Fibroblast of skin of left biceps (primary cell): ENCODE results near the gene ABHD17B.
"Not testable (repeated sequence)": the region's sequence is repeated elsewhere in the genome, so short reads cannot be mapped to it uniquely, and the experiment has no call there.

Experiments
- DNase-seq, 2 experiments: peaks; one replicate each; pipeline ENCODE4 v3.0.0-alpha.2; 2013; ENCODE audit warnings: low read depth in 2 of 2

The ABHD17B gene

DNA sequence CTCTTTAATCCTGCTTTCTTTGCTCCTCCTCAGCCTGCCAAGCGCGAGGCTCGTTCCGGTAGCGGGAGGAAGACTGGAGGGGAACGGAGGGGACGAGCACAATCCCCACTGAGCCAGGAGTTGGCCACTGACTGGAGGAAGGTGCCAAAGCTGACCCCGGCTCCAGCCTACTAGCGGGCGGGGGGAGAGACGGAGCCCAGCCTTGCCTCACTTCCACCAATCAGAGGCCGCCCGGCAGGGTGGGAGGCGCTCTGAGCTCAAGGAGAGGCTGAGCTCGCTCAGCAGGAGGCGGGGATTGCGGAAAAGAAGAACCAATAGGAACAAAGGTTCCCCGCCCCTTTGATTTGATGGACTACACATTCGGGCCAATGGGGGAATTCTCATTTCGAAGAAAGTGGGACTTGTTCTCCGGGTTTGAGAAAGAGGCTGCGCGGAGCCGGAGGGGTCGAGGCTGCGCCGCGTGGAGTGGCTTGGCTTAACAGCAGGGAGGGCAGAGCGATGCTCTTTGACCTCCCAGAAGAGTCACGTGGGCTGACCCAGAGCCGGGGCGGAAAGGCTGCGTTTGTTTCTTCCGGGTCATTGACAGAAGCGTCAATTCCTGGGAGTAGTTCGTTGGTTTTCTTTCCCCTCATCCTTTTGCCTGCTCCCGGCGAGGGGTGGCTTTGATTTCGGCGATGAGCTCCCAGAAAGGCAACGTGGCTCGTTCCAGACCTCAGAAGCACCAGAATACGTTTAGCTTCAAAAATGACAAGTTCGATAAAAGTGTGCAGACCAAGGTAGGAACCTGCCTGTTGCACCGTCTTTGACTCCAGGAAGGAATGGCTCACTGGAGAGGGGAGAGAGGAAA, at the start of gene ABHD17B, which contains the start of gene C9orf85:
TSS of gene ABHD17B (minus strand) at position 133 of the 847 bp plus-strand sequence. CDS start 36,113 bp downstream, outside the sequence.
TSS of gene C9orf85 (plus strand) at position 579 of the 847 bp plus-strand sequence. CDS start at position 675, 96 bp downstream.
- DNase-seq = peak; percentile 98

DNA sequence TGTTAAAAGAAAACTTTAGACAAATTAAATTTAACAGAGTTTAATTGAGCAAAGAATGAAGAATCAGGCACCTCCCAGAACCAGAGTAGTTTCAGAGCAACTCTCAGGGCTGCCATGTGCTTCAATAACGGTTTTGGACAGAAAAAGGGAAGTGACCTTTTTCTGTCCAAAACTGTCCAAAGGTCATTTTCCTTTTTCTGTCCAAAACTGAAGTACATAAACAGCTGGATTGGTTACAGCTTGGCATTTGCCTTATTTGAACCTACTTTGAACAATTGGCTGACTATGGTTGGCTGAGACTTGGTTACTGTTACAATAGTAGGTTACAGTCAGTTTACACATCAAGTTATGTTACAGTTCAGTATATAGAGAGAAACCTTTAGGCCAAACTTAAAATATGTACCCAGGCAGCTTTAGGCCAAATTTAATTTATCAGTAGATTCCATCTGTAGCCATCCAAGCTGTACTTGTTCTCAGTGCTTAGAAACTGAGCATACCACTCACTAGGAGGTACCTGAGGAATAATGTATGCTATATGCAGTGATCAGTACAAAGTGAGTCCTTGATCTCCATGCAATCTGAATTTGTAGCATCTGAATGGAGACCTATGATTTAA, 44.4 kb upstream of the ABHD17B start:
- DNase-seq = no peak

DNA sequence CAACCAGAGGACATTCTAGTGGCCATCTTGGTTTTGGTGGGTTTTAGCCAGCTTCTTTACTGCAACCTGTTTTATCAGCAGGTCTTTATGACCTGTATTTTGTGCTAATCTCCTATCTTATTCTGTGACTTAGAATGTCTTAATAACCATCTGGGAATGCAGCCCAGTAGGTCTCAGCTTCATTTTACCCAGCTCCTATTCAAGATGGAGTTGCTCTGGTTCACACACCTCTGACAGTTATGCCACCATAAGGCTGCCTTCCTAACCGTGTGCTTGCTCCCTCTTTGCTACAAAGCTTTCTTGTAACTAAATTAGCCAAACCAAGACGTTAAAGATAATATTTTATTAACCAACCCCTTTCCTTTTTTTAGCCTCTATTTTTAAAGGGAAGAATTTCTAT, 43.7 kb upstream of the ABHD17B start:
- DNase-seq = not testable (repeated sequence)

DNA sequence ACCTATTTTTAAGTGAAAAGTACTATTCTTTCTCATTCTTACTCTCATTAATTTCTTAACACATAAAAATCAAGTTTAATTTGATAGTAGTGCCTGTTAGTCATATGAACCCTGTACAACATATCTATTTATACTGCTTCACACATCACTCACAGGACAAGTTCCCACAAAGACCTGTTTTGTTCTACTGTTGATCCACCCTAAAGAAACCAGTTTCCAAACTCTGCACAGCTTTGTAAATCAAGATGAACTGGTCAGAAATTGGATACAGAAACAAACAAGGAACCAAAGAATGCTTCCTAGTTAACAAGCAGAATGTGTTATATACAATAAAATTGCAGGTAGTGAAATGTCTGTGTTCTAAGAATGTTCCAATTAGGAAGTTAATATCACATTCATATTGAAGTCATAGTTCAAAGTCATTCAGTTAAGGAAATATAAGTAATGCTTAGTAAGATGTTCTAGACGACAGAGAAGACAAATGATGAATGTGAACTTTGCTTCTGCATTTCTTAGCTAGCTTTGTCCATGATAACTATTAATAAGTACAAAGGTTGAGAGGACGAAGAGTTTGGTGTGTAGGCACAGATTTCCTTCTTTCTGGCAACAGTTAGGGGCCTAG, 33.9 kb upstream of the ABHD17B start:
- no peak for DNase-seq

DNA sequence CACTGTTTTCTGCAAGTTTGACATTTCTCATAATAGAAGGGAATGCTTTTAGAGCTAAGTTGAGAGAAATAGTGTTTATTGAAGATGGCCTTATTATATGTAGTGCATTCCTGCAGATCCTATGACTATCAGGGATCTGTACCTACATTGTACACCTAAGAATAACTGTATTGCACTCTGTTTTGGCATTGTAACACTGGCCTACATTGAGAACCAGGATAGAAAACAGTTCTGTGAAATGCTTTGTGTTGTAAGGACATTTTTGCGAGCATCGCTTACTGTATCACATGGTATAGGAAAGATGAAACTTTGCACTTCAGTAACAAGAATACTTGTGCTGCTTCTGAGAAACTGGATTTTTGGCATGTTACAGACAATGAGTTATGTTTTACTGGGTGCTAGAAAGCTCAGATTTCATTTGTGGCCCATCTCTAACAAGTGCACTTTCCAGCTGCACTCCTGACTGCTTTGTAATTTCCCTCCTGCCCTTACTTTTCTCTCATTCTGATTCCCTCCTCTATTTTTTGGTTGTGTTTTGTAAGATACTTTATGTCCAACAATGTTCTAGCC, 31.1 kb upstream of the ABHD17B start:
- DNase-seq = no peak

DNA sequence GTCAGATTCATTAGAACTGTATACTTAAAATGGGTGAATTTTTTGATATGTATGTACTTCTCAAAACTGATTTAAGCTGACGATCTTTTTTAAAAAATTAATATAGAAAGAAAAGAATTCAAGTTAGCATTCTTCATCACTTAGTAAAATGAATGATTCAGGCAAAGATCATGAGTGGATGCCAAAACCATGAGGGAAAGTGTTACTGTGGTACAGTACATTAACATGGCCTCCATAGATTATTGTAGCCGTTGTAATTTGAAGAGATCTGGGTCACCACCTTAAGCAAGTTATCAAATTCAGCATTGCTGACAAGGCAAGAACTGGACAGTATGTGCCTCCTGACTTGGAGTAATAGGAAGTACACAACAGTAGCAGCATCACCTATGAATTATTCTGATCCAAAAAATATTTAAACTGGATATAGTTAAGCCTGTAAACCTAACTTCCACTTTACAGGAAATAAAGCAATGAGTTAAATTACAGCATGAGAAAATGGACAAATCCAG, 30.1 kb upstream of the ABHD17B start:
- DNase-seq = no peak

DNA sequence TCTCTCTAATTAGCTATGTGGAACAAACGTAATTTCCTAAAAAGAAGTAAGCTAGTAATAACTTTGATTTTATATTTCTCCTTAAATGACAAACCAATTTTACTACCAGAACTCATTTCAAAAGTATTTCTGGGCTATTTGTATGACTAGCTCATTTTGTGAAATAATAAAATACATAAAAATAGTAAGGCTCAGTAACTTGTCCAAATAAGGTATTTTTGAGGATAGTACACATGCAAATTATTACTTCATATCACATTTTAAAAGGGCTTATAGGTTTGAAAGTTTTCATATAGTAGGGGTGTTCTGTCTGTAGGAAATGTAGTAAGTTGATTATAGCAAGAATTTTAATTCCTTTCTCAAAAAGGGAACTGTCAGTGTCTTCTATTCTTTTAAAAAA, 26.9 kb upstream of the ABHD17B start:
- DNase-seq = no peak

DNA sequence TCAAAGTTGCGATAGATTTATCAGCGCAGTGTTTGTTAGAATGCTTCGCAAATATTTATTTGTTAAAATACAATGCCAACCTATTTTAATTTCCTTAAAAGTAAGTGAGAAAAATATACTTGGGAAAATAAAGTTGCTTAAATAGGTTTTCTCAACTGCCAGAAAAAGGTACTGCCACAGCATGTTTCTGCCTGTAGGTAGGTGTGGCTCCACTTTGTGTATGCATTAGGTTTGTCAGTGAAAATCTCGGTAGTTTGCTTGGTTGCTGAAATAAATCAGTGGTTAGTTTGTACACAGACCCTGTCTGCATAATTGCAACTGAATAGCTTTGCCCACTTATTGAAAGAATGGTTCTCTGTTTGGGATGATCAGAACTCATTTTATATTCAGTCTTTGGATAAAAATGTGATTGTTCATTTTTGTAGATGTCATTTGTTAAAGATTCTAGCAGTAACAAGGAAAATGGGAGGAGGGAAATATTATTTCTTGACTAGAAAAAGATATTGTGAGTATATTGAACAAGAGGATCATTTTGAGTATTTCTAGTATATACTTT, 26.2 kb upstream of the ABHD17B start:
- no peak for DNase-seq

DNA sequence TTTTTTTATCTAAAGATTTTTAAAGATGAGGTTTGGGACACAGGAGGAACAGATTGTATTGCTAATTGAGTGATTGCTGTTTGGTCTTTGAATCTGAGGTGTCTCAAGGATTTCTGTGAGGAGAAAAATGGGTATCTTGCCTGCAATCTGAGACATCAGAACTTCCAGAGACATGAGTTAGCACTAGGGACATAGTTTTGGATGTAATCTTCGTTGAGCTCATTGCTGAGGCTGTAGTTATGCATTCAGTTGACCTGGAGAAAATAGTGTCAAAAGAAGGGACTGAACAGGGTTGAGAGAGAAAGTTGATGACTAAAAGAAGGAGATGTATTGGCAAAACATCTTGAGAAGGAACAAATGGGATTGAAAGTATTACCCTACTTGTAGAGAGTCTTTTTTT, 25.1 kb upstream of the ABHD17B start:
- DNase-seq = no peak

DNA sequence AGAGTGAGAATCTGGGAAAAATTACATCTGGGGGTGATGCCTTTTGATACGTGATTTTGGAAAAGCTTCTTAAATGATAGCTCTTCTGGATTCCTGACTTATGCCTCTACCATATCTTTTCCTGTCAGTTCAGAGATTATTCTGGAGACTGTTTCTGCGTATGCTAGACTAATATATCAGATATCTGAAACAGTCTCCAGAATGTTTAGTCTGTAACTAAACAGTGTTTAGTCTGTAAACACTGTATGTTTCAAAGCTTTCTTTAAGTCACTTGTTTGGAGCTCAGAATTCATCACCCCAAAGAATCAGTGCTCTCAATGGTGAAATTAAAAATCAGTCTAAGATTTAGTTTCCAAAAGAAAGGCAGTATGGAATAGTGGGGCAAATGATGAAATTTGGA, 20.2 kb upstream of the ABHD17B start:
- DNase-seq = no peak

DNA sequence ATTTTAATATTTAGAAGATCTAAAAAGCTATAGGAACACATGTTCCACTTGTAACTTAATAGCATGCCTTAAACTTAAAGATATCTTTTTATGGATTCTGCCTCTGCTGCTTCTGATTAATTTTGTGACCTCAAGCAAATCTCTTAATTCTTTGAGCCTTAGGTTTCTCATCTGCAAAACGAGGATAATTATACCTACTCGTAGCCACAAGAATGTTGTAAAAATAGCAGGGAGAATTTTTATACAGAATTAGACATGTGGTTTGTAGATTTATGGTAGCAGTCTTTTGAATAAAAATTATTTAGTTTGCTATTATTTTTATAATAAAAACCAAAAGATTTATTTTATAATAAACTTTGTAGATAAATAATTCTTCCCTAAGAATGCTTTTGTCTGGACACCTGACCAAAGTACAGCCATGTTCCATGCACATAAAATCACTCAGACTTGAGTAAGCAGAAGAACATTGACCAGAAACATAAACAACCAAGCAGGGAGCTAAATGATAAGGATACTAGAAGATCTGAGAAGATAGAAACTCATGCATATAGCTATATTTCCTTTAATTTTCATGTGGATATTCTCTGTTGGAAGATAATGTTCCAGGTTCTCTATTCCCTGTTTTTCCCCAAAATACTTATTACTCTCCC, 18.9 kb upstream of the ABHD17B start:
- peak; percentile 59 to 73 for DNase-seq

DNA sequence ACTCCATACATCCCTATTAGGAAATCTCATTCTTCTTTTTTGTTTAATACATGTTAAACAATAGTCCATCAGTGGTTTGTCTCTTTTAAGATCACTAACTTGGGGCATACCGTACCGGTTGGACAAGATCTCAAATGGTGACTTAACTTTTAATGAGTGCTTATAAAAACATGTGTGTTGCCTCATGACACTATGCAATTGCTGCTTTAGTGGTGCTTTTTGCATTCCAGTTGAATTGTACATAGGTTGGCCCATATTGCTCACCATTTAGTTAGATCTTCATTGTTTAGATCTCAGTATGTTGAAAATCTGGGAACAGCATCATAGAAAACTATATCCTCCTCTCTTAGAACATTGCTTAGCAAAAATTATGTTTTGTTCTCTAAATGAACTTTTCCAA, 18.2 kb upstream of the ABHD17B start:
- peak in 1 of 2 experiments; percentile 49 for DNase-seq

DNA sequence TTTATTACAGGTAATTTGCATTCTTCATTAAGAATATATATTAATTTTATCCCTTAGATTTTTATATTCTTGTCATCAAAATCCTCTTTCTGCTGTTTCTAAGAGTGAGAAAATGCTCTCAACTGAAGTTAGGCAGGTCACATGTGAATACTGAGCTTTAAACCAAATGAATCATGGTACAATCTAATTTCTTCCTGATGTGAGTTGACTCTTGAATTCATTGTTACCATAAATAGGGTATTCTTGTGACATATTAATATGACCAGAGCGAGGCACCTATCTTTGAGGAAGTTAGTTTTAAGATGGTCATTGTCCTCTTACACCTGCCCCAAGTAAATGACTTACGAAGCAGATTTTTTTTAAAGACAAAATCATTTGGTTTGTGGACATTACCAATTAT, 17.8 kb upstream of the ABHD17B start:
- DNase-seq = no peak

DNA sequence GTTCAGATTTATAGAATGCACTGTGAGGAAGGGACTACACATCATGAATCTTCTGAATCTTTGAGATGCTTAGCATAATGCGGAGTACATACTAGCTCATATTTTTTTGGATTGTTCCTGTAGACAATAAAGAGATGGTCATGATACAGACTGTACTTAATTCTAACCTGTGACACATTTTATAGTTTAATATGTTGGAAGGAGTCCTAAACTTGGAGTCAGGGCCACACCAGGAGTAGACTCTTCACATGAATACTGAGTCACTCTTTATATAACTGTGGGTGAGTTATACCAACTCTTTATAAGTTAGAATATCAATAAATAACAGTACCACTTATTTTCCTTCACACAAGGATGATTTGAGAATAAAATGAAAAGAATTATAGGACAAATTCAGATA, 17.4 kb upstream of the ABHD17B start:
- no peak for DNase-seq

DNA sequence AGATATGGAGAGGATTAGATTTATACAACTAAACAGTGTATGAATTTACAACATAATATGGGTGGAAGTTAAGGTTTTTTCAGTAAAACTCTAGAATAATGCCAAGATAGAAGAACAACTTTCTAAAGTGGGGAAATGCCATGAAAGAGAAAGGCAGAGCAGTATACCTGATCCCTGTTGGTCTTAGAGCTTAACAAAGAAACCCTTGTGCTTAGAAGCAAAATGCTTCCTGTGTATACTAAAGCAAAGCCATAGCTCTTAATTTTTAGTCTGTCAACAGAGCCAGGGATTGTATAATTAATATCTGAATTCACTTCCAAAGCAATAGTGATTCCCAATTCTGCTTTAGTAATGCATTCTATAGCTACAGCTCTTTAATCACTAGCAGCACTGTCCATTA, 14.8 kb upstream of the ABHD17B start:
- DNase-seq = no peak

DNA sequence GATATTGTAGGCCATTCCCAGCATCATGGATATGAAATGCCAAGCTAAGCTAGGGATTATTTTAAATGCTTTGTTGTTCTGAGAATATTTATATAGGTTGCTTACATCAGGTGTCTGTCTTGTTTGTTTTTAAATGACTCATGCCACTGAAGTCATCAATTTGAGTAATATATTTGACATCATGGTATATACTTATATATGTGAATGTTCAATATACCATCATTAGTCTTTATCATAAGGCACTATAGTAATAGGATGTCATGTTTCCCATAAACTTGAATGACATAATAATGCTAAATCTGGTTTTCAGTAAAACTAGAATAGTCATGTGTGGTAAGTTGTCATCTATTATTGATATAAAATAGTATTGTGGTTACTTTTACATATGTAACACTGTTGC, 13.6 kb upstream of the ABHD17B start:
- DNase-seq = no peak

DNA sequence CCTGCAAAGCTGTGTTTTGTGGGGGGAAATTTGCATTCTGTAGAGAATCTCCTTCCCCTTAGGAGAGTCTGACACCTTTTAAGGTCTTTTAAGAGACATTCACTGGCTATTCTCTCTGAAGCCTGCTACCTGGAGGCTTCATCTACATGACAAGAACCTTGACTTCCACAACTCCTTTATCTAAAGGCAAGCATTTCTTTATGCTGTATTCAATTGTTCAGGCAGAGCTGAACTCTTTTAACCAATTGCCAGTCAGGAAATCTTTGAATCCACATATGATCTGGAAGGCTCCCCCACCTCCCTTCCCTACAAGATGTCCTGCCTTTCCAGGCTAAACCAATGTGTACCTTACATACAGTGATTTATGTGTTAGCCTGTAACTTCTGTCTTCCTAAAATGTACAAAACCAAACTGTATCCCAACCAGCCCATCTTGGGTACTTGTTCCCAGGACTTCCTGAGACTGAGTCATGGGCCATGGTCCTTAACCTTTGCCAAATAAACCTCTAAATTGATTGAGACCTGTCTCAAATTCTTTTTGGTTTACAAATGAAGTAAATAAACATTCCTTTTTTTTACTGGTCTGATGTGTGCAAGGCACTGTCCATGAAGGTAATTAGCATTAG, 10.3 kb upstream of the ABHD17B start:
- no peak for DNase-seq

DNA sequence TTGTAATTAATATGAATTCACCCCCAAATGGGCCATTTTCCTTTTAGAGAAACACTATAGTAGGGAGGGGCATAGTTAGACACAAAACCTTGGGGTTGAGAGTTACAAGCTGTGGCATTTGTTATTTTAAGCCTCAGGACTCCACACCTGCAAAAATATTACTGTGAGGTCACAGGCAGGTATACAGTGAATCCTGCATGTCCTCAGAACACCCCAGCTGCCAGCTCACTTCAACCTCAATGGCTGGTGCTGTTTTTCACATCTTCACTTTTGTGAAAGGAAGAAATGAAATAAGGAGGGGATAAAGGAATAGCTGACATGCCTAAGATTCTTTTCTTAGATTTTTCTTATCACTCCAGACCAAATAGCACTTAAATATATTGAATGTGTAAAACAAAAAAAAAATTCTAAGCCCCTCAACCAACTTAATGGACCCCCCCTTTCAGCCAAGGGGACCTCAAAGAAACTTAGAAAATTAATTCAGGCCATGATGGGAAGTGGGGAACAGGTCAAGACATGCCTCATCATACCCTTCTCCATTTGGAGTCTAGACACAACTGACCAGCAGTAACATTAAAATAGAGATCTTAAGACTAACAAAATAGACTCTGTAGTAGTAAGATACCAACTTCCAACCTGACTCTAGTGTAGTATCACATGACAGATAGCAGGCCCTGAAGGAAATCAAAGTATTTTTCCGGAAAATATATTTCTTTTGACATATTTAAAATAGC, 9.6 kb upstream of the ABHD17B start:
- no peak for DNase-seq

DNA sequence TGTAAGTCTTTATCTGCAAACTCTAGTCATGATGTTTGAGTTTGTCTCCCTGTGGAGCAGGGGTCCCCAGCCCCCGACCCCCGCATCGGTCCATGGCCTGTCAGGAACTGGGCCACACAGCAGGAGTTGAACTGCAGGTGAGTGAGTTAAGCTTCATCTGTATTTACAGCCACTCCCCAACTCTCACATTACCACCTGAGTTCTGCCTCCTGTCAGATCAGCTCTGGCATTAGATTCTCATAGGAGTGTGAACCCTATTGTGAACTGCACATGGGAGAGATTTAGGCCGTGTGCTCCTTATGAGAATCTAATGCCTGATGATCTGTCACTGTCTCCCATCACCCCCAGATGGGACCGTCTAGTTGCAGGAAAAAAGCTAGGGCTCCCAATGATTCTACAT, 7.4 kb upstream of the ABHD17B start:
- DNase-seq = no peak

DNA sequence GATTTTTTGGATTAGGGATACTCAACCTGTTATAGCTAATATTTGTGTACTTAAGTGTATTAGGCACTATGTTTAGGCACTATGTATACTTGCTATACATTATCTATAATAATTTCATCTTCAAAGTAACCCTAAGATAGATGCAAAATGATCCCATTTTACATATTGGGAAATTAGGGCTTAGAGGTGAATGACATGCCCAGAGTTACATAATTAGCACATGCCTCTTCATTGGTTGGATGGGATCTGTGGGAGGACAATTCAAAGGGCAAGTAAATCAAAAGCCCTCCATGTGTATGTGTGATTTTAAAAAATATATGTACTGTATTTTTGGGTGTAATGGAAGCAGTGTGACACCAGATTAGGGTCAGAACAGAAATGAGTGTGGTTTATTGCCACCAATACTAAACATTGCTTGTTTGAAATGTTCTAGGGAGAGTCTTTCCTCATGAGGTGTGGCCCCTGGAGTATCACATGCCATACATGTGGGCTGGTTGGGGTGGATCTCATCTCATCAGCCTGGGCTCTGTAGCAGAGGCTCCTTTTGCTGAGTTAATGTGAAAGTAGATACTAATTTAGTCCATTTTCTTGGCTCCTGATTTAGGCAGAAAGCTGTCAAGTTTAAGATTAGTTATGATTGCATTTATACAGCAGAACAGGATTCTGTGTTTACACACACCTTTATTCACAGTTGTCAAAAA, 6.0 kb upstream of the ABHD17B start:
- DNase-seq = no peak
